Neutrophil (primary cell): ENCODE data around the gene TPRG1.

ENCODE experiments used
- H3K27ac ChIP-seq: fragments of 200-600 bp; sonication (generic); 2 replicates; pipeline ENCODE4 v1.5.1; 2016; ENCODE audit warnings: mild to moderate bottlenecking, moderate library complexity
- H3K27me3 ChIP-seq: fragments of 200-600 bp; sonication (generic); 2 replicates; pipeline ENCODE4 v1.6.0; 2016; ENCODE audit warnings: mild to moderate bottlenecking
- H3K36me3 ChIP-seq: fragments of 200-600 bp; sonication (generic); 2 replicates; pipeline ENCODE4 v1.5.1; 2017
- H3K4me1 ChIP-seq, 2 experiments: fragments of 200-600 bp in 1 of 2; sonication (generic) in 1 of 2; 1 replicate in 1 of 2; 2 replicates in 1 of 2; pipeline versions ENCODE4 v1.5.1 to v1.6.1; 2013 to 2016; ENCODE audit warnings: low read depth in 1 of 2, low read length in 1 of 2, mild to moderate bottlenecking in 1 of 2, moderate library complexity in 1 of 2; ENCODE audit not compliant: control insufficient read depth in 1 of 2, insufficient read depth in 1 of 2
- H3K4me3 ChIP-seq, 2 experiments: fragments of 200-600 bp in 1 of 2; sonication (generic) in 1 of 2; 1 replicate in 1 of 2; 2 replicates in 1 of 2; pipeline ENCODE4 v1.5.1; 2013 to 2016; ENCODE audit warnings: low read depth in 1 of 2, low read length in 1 of 2, mild to moderate bottlenecking in 1 of 2, moderate library complexity in 1 of 2
- H3K9me3 ChIP-seq: fragments of 200-600 bp; sonication (generic); 2 replicates; pipeline ENCODE4 v1.5.1; 2016
- CTCF ChIP-seq: fragments of 200-600 bp; sonication (generic); IDR thresholded peaks from 2 replicates; pipeline ENCODE4 v1.5.1; 2016; ENCODE audit warnings: antibody characterized with exemption

Gene TPRG1

DNA sequence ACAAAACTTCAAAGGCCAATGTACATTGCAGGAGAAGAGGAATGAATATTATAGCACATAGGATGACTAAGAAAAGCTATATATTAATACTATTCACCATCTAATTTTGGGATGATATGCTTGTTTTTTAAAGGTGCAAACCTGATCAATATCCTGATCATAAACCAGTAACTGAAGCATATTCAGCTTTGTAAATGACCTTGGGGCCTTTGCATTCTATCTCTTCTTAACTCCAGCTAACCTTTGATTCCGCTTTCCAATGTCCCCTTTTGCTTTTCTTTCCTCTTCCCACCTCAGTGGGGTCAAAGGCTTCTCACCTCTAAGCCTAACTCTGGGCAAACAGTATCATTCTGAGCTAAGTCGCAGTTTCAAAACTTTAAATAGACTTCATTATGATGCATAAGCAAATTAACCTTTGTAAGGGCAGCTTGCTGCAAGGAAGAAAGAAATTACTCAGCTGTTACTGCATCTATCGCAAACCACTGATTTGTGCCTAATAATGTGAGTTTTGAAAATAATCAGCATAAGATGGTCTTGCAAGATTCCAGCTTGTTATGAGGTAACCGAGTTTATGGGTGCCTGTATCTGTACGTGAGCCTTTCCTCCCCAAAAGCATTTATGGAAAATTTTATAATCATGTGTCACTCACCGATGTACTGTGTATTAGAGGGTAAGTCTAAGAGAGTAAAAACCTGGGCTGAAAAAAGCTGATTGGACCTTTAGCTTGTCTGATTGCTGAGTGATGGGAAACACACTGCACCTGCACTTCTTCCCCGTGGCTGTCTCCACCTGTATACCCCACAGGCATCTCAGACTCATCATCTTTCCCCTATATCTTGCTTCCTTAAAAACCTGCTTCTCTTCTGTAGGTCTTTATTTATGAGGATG is 116.8 kb downstream of the TPRG1 start:
- no peak overlapping the region for H3K27ac ChIP-seq
- H3K27me3 ChIP-seq = no peaks in the 10 kb centered on the region
- H3K9me3 ChIP-seq = no peaks in the 10 kb centered on the region
- H3K36me3 ChIP-seq = no peaks in the 10 kb centered on the region
- TF ChIP-seq CTCF = no peak
- H3K4me1 ChIP-seq = no peaks in the 10 kb centered on the region
- H3K4me3 ChIP-seq = no peak overlapping the region

DNA sequence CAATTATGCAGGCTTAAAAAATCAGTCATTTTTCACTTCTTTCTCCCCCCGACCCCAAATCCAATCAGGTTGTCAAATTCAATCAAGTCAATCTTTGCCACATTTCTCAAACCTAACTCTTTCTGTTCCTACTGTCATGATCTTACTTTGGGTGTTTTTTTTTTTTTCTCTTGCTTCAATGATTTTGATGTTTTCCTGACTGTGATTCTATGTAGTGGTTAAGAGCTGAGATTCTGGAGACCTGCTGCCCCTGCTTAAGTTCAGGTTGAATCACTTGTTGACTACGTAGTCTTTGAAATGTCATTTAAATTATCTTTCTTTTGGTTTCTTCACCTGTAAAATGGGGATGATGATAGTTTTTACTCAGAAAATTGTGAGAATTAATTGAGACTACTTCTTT is 117.5 kb downstream of the TPRG1 start:
- TF ChIP-seq CTCF = no peak
- H3K27me3 ChIP-seq = no peaks in the 10 kb centered on the region
- no peak overlapping the region for H3K4me3 ChIP-seq
- no peaks in the 10 kb centered on the region for H3K36me3 ChIP-seq
- no peaks in the 10 kb centered on the region for H3K9me3 ChIP-seq
- no peak overlapping the region for H3K27ac ChIP-seq
- no peaks in the 10 kb centered on the region for H3K4me1 ChIP-seq

DNA sequence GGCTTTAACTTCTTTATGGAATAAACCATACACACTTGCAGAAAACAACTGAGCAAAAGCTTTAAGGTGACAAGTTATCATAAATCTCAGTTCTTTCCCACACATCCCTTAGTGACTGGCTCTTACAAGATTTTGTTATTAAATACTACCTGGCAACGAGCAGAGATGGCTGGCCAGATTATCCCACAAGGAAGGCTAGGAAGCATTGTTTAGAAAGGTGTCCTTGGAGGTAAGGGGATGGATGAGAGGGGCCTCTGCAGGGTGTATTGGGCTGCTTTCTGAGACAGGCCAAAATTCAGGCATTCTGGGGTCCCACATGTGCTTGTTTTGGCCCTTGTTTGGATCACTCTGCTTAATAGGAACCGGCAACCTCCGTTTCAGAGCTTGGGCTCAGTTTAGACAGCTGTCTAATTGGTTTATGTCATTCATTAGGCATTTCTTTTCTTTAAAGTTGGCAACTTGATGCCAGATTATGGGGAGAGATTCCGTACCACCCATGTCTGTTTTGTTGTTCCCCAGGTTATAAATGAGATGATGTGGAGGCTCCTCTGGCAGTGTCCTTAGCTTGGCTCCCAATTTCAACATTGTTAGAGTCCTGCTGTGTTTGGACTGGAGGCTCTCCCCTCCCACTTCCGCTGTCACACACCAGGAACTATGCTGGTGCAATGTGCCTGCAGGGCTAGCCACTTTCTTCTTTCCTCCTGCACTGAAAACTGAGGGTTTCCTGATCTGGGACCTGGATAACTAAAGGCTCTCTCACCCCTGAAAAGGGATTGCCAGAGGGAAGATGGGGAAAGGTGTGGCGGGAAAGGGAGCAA is 121.1 kb downstream of the TPRG1 start:
- TF ChIP-seq CTCF = no peak
- no peaks in the 10 kb centered on the region for H3K4me1 ChIP-seq
- H3K27ac ChIP-seq = no peak overlapping the region
- H3K36me3 ChIP-seq = no peaks in the 10 kb centered on the region
- H3K4me3 ChIP-seq = no peak overlapping the region
- H3K27me3 ChIP-seq = no peaks in the 10 kb centered on the region
- no peaks in the 10 kb centered on the region for H3K9me3 ChIP-seq

GRCh38 chr3:189294649-189295048 is 122.9 kb downstream of the TPRG1 start:
- H3K27me3 ChIP-seq = no peaks in the 10 kb centered on the region
- TF ChIP-seq CTCF = no peak
- H3K36me3 ChIP-seq = no peaks in the 10 kb centered on the region
- H3K4me3 ChIP-seq = no peak overlapping the region
- no peak overlapping the region for H3K27ac ChIP-seq
- H3K4me1 ChIP-seq = no peaks in the 10 kb centered on the region
- no peaks in the 10 kb centered on the region for H3K9me3 ChIP-seq

- Histone ChIP-seq H3K4me3 (no peak overlapping the region), H3K27ac (no peak overlapping the region), H3K4me1 (no peaks in the 10 kb centered on the region), H3K36me3 (no peaks in the 10 kb centered on the region), H3K27me3 (no peaks in the 10 kb centered on the region), H3K9me3 (no peaks in the 10 kb centered on the region)
- TF ChIP-seq CTCF = no peak
These were observed 123.3 kb downstream of the TPRG1 start for GRCh38 chr3:189295089-189295488.
